ENCODE results near the gene AHDC1. TPM values are rescaled to one million over a fixed set of nuclear protein-coding genes. Genes with fewer than 3 reads are reported as not detected.
"Not testable (repeated sequence)": the region's sequence is repeated elsewhere in the genome, so short reads cannot be mapped to it uniquely, and the experiment has no call there.

The AHDC1 gene
- total RNA-seq, 2 experiments from 2014 or later, result 6.5 to 13.8 TPM

DNA sequence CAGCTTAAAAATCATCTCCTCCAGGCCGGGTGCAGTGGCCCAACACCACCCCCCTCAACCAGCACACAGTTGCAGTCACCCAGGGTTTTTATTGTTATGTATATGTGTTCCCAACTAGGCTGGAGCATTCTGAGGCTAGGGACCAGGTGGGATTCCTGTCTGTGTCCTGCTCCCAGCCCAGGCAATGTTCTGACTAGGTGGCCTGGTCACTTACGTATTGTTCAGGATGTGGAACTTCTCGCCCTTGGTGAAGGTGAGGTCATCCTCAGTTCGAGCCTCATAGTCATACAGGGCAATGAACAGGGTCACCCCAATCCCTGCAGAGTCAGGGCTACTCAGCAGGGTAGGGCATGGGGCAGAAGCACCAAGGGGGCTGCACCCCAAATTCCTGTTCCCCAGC, 18.9 kb upstream of the AHDC1 start:
- Histone ChIP-seq H3K4me3 (ENCODE audit: low read depth, low read length, poor library complexity, severe bottlenecking) (no peak overlapping the region), H3K4me2 (ENCODE audit: low read length) (no peak overlapping the region), H3K4me1 (ENCODE audit: insufficient read depth, low read length, poor library complexity, severe bottlenecking) (peaks cover 69% of the 10 kb centered on the region), H3K9me3 (ENCODE audit: low read length) (no peaks in the 10 kb centered on the region), H3K27ac (ENCODE audit: low read depth, low read length, poor library complexity, severe bottlenecking) (no peak overlapping the region), H2AFZ (ENCODE audit: low read length) (no peak overlapping the region), H3K79me2 (ENCODE audit: insufficient read depth, low read depth, low read length) (no peaks in the 10 kb centered on the region), H3K36me3 (ENCODE audit: insufficient read depth, low read length) (no peaks in the 10 kb centered on the region), H4K20me1 (ENCODE audit: insufficient read depth, low read length) (no peaks in the 10 kb centered on the region), H3K9me2 (ENCODE audit: insufficient read depth, low read length) (no peaks in the 10 kb centered on the region)
- BruUV-seq (replicated peaks), result no TSS peak
- intact Hi-C loops (cut with micrococcal nuclease; ENCODE audit: unreplicated experiment), result no loop called here
- no peak for DNase-seq (ENCODE audit: low spot score)
- TF ChIP-seq CTCF (conservative IDR thresholded peaks at IDR 0.05; ENCODE audit: low read length) (no peak), EZH2phosphoT487 (IDR thresholded peaks at IDR 0.05; ENCODE audit: borderline replicate concordance, low read depth, low read length) (no peak)
- POLR2A ChIA-PET, result interaction anchor here (0.7 to 1.0 kb wide), 3 partner anchors 14 to 215 kb away, joined by 3 read pairs; no protein-coding TSS in a partner anchor
- CTCF ChIA-PET (ENCODE audit: unreplicated experiment), result no interaction called here

GRCh38 chr1:27621051-27621920, 17.3 kb upstream of the AHDC1 start:
- Histone ChIP-seq H2AFZ (ENCODE audit: low read length) (no peak overlapping the region), H3K36me3 (ENCODE audit: insufficient read depth, low read length) (no peaks in the 10 kb centered on the region), H3K27ac (ENCODE audit: low read depth, low read length, poor library complexity, severe bottlenecking) (no peak overlapping the region), H3K79me2 (ENCODE audit: insufficient read depth, low read depth, low read length) (no peaks in the 10 kb centered on the region), H3K4me3 (ENCODE audit: low read depth, low read length, poor library complexity, severe bottlenecking) (no peak overlapping the region), H3K4me1 (ENCODE audit: insufficient read depth, low read length, poor library complexity, severe bottlenecking) (peaks cover 57% of the 10 kb centered on the region), H3K9me2 (ENCODE audit: insufficient read depth, low read length) (no peaks in the 10 kb centered on the region), H4K20me1 (ENCODE audit: insufficient read depth, low read length) (no peaks in the 10 kb centered on the region), H3K4me2 (ENCODE audit: low read length) (no peak overlapping the region), H3K9me3 (ENCODE audit: low read length) (no peaks in the 10 kb centered on the region)
- TF ChIP-seq EZH2phosphoT487 (IDR thresholded peaks at IDR 0.05; ENCODE audit: borderline replicate concordance, low read depth, low read length), result no peak
- TF ChIP-seq CTCF (conservative IDR thresholded peaks at IDR 0.05; ENCODE audit: low read length), result no peak
- DNase-seq (ENCODE audit: low spot score), result no peak
- ChIA-PET CTCF (ENCODE audit: unreplicated experiment) (interaction anchor here (0.6 kb wide), 3 partner anchors 12 to 219 kb away, joined by 3 to 5 read pairs (median 3); no protein-coding TSS in a partner anchor), POLR2A (interaction anchor here (0.6 to 1.6 kb wide), 4 partner anchors 40 to 479 kb away, joined by 3 to 6 read pairs (median 4); no protein-coding TSS in a partner anchor)
- no TSS peak for BruUV-seq (replicated peaks)
- intact Hi-C loops (cut with micrococcal nuclease; ENCODE audit: unreplicated experiment), result no loop called here

- H3K9me2 ChIP-seq (ENCODE audit: insufficient read depth, low read length); H3K4me2 ChIP-seq (ENCODE audit: low read length); H3K4me3 ChIP-seq (ENCODE audit: low read depth, low read length, poor library complexity, severe bottlenecking); H3K9me3 ChIP-seq (ENCODE audit: low read length); BruUV-seq (replicated peaks); H2AFZ ChIP-seq (ENCODE audit: low read length); CTCF ChIA-PET (ENCODE audit: unreplicated experiment); H3K36me3 ChIP-seq (ENCODE audit: insufficient read depth, low read length); DNase-seq (ENCODE audit: low spot score); H4K20me1 ChIP-seq (ENCODE audit: insufficient read depth, low read length); intact Hi-C loops (cut with micrococcal nuclease; ENCODE audit: unreplicated experiment); H3K79me2 ChIP-seq (ENCODE audit: insufficient read depth, low read depth, low read length); H3K27ac ChIP-seq (ENCODE audit: low read depth, low read length, poor library complexity, severe bottlenecking): not testable (repeated sequence)
- peaks cover 43% of the 10 kb centered on the region for H3K4me1 ChIP-seq (ENCODE audit: insufficient read depth, low read length, poor library complexity, severe bottlenecking)
- POLR2A ChIA-PET, result interaction anchor here (1.5 to 1.6 kb wide), 2 partner anchors 11 to 41 kb away, joined by 3 to 5 read pairs; no protein-coding TSS in a partner anchor
Measured at GRCh38 chr1:27619782-27620438, 16.0 kb upstream of the AHDC1 start.
